Right lobe of liver (tissue), 6 donors: ENCODE measurements around the gene FYN. TPM values are rescaled to one million over a fixed set of nuclear protein-coding genes. Genes with fewer than 3 reads are reported as not detected.

Experiments
- ATAC-seq, 4 donors: fragments of 200-7000 bp; cut with Tn5 transposase; one replicate each; pipeline ENCODE4 v1.9.1; 2020; ENCODE audit warnings: mild to moderate bottlenecking in 4 of 4, moderate library complexity in 4 of 4
- DNase-seq, 3 donors: peaks; one replicate each; pipeline ENCODE4 v3.0.0-alpha.2; 2020
- H3K27ac ChIP-seq, 3 donors: fragments of 200-600 bp; one replicate each; pipeline ENCODE4 v1.8.0; 2022
- H3K27me3 ChIP-seq, 2 donors: fragments of 200-600 bp; one replicate each; pipeline ENCODE4 v1.8.0; 2022
- H3K36me3 ChIP-seq, 4 donors: fragments of 200-600 bp; sonication (generic) in 1 of 4; one replicate each; pipeline versions ENCODE4 v1.5.1 to v1.8.0; 2017 to 2022; ENCODE audit warnings: control low read depth in 1 of 4
- H3K4me1 ChIP-seq, 4 donors: fragments of 200-600 bp; sonication (generic) in 1 of 4; one replicate each; pipeline versions ENCODE4 v1.5.1 to v1.8.0; 2017 to 2022; ENCODE audit warnings: control low read depth in 1 of 4
- H3K4me3 ChIP-seq, 3 donors: fragments of 200-600 bp; one replicate each; pipeline ENCODE4 v1.8.0; 2022
- H3K9me3 ChIP-seq, 4 donors: fragments of 200-600 bp; sonication (generic) in 1 of 4; one replicate each; pipeline versions ENCODE4 v1.5.1 to v1.8.0; 2017 to 2022; ENCODE audit warnings: control low read depth in 1 of 4
- CTCF ChIP-seq, 4 donors: fragments of 200-600 bp in 3 of 4; fragments of 450-650 bp in 1 of 4; IDR thresholded peaks; one replicate each; pipeline versions ENCODE4 v1.5.1 to v1.8.0; 2016 to 2022; ENCODE audit warnings: antibody characterized with exemption in 4 of 4, mild to moderate bottlenecking in 2 of 4
- POLR2A ChIP-seq: fragments of 450-650 bp; IDR thresholded peaks from one replicate; pipeline ENCODE4 v1.6.1; 2017; ENCODE audit warnings: antibody characterized with exemption, mild to moderate bottlenecking
- WGBS: methylation state at CpG from one replicate; pipeline ENCODE4 v1.1.6; 2018; ENCODE audit warnings: low coverage, low lambda C conversion rate; ENCODE audit not compliant: insufficient coverage; ENCODE audit errors: missing lambda C conversion rate; 5-methylcytosine and 5-hydroxymethylcytosine counted together
- intact Hi-C, 2 donors: fragments of 100-400 bp; cut with DNase I; formaldehyde crosslinking; loops; one replicate each; pipeline versions ENCODE4 v1.11.2 to v1.14.1; 2022
- total RNA-seq, 6 experiments: library from RNA; depleted of rRNA in 2 of 6; stranded (reverse); fragments of >200 nt in 2 of 6; fragmentation: NEBNext Ultra II Directional in 3 of 6; extraction: Animal tissue kit (Norgen Biotek cat#: 25700) in 3 of 6; gene quantifications; one replicate each; pipeline versions ENCODE4 v1.1.0 to v1.2.4, GENCODE V29; 2016 to 2023
- donor health status: DM: no; HTN: yes; CAD: no.
- donor health status: DM: no; HTN: no; CAD: no.
- donor health status: DM: no; HTN: no; CAD: no.
- donor health status: DM: no; HTN: yes; CAD: no.
- donor health status: DM: no; HTN: yes; CAD: no.

The FYN gene
- total RNA-seq, 6 experiments from 2014 or later: 16.8 to 33.7 (median 23.5) TPM

- no peak for TF ChIP-seq POLR2A
- TF ChIP-seq CTCF (IDR thresholded peaks at IDR 0.05): no peak
- H3K4me1 ChIP-seq: peaks cover 0 to 8% (median 0%) of the 10 kb centered on the region in 4 donors
- peaks cover 0 to 11% of the 10 kb centered on the region in 2 donors for H3K27me3 ChIP-seq
- no peaks in the 10 kb centered on the region for H3K9me3 ChIP-seq
- 15% methylated on average over 4 of the region's 4 CpGs for WGBS
- intact Hi-C loops: no loop called here
- no peaks in the 10 kb centered on the region for H3K36me3 ChIP-seq
- no peak overlapping the region for H3K27ac ChIP-seq
- no peak for ATAC-seq
- no peak for DNase-seq
- no peak overlapping the region for H3K4me3 ChIP-seq
Observed at GRCh38 chr6:111870742-111871064, 2.5 kb downstream of the FYN start.

GRCh38 chr6:111870051-111870741, 3.1 kb downstream of the FYN start:
- H3K27ac ChIP-seq: no peak overlapping the region
- intact Hi-C loops: no loop called here
- no peak for ATAC-seq
- H3K36me3 ChIP-seq: no peaks in the 10 kb centered on the region
- no peak for TF ChIP-seq POLR2A
- no peak for TF ChIP-seq CTCF (IDR thresholded peaks at IDR 0.05)
- H3K4me1 ChIP-seq: peaks cover 0 to 8% (median 0%) of the 10 kb centered on the region in 4 donors
- peaks cover 0 to 10% of the 10 kb centered on the region in 2 donors for H3K27me3 ChIP-seq
- WGBS: 47% methylated on average over 7 of the region's 7 CpGs
- H3K9me3 ChIP-seq: no peaks in the 10 kb centered on the region
- no peak for DNase-seq
- no peak overlapping the region for H3K4me3 ChIP-seq

- Histone ChIP-seq H3K9me3 (no peaks in the 10 kb centered on the region), H3K4me1 (no peaks in the 10 kb centered on the region), H3K4me3 (no peak overlapping the region), H3K36me3 (no peaks in the 10 kb centered on the region), H3K27ac (no peak overlapping the region), H3K27me3 (peaks cover 0 to 3% of the 10 kb centered on the region in 2 donors)
- no peak for DNase-seq
- WGBS: 52% methylated on average over 2 of the region's 2 CpGs
- ATAC-seq: no peak
- intact Hi-C loops: no loop called here
- no peak for TF ChIP-seq POLR2A
- TF ChIP-seq CTCF (IDR thresholded peaks at IDR 0.05): no peak
Observed at GRCh38 chr6:111866857-111867256, 6.4 kb downstream of the FYN start.

GRCh38 chr6:111865909-111866546, 7.2 kb downstream of the FYN start:
- Histone ChIP-seq H3K36me3 (no peaks in the 10 kb centered on the region), H3K27me3 (no peaks in the 10 kb centered on the region), H3K4me3 (no peak overlapping the region), H3K27ac (no peak overlapping the region), H3K4me1 (no peaks in the 10 kb centered on the region), H3K9me3 (no peaks in the 10 kb centered on the region)
- intact Hi-C loops: no loop called here
- DNase-seq (no peak), ATAC-seq (no peak)
- TF ChIP-seq CTCF (IDR thresholded peaks at IDR 0.05) (no peak), POLR2A (no peak)
- 82% methylated on average over 4 of the region's 8 CpGs for WGBS
